Retinal pigment epithelial cell (primary cell): ENCODE measurements around the gene PLEKHA3.
A peak's percentile ranks its signal among the peaks of the same experiment; 100 is the strongest.

ENCODE experiments used
- DNase-seq: peaks from one replicate; pipeline ENCODE4 v3.0.0-alpha.2; 2010; ENCODE audit warnings: low read depth
- H3K4me3 ChIP-seq: 2 replicates; pipeline ENCODE4 v1.5.1; 2011; ENCODE audit warnings: mild to moderate bottlenecking, low read length, control low read depth, moderate library complexity
- CTCF ChIP-seq: conservative IDR thresholded peaks from 2 replicates; pipeline ENCODE4 v1.5.1; 2011; ENCODE audit warnings: low read depth, low read length, control low read depth, inconsistent platforms

PLEKHA3 gene

GRCh38 chr2:178480227-178481181 is at the start of gene PLEKHA3:
Gene PLEKHA3 (plus strand): TSS chr2:178480457. CDS start chr2:178480870, 413 bp downstream.
- peak; percentile 88 for DNase-seq
- no peak for TF ChIP-seq CTCF
- peak within 1 kb of the TSS; percentile 82 for H3K4me3 ChIP-seq

GRCh38 chr2:178436662-178437061 is 43.6 kb upstream of the PLEKHA3 start:
- no peak for DNase-seq
- no peak for TF ChIP-seq CTCF
- H3K4me3 ChIP-seq: no peak overlapping the region

GRCh38 chr2:178441426-178441825 is 38.8 kb upstream of the PLEKHA3 start:
- no peak for TF ChIP-seq CTCF
- no peak for DNase-seq
- H3K4me3 ChIP-seq: no peak overlapping the region

GRCh38 chr2:178448968-178449661 is 31.1 kb upstream of the PLEKHA3 start:
- no peak for TF ChIP-seq CTCF
- no peak for DNase-seq
- peak overlapping the region; percentile 84 for H3K4me3 ChIP-seq

GRCh38 chr2:178449700-178450523 is 30.3 kb upstream of the PLEKHA3 start:
- no peak for DNase-seq
- peak overlapping the region; percentile 84 for H3K4me3 ChIP-seq
- no peak for TF ChIP-seq CTCF

- DNase-seq: no peak
- peak overlapping the region; percentile 84 for H3K4me3 ChIP-seq
- TF ChIP-seq CTCF: no peak
Observed at GRCh38 chr2:178450524-178450773, 29.8 kb upstream of the PLEKHA3 start.
